Measurements from ENCODE around the gene NENF.

DNA sequence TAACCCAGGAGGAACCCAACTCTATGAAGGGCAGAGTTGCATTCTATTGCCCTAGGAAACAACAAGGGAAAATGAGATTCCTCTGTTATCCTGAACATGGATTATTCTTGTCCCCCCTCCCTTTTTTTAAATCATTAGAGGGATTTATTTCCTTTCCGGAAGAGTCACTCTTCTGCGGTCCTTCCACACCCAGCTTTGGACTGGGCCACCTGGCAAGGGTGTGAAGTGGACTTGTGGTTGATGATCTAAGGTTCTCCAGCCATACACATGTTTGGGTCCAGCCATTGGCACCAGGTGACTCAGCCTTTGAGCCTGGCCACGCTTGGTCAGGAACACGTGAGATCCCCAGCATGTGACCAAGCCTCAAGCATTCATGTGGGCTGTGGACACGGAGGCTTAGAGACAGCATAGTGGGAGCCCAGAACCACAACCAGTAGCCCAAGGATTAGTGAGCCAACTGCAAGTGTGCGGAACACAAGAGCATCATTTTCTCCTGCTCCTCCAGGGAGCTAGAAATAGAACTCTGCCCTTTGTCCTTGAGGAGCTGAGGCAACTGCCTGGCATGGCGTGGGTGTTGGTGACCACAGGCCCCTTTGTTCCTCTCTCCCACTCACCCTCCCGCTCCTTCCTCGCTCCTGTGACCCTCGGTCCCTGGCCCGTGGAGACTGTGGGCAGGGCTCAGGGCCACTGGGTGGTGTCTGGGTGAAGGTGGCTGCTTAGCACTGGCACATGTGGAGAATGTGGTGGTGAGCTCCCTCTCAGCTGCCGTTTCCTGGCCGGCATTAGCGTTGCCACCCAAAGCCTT is 50.1 kb downstream of the NENF start:
- TF ChIP-seq YBX1 (IDR thresholded peaks at IDR 0.05) (no peak), FOXK2 (IDR thresholded peaks at IDR 0.05) (no peak), YY1 (IDR thresholded peaks at IDR 0.05; ENCODE audit: low read depth, low read length) (no peak), WRNIP1 (IDR thresholded peaks at IDR 0.05; ENCODE audit: borderline replicate concordance, low read depth, low read length) (no peak), RUNX3 (IDR thresholded peaks at IDR 0.05; ENCODE audit: low read length) (no peak), NR2C2 (IDR thresholded peaks at IDR 0.05; ENCODE audit: borderline replicate concordance, control insufficient read depth, insufficient read length, low read depth) (no peak), POLR2A (IDR thresholded peaks at IDR 0.05; ENCODE audit: low read depth, low read length) (no peak), JUNB (IDR thresholded peaks at IDR 0.05) (no peak), SMC3 (IDR thresholded peaks at IDR 0.05; ENCODE audit: borderline replicate concordance, low read length) (no peak), EP300 (IDR thresholded peaks at IDR 0.05; ENCODE audit: borderline replicate concordance in 1 of 2, control insufficient read depth in 1 of 2, low read depth in 2 of 2, low read length in 2 of 2) (no peak), CREB1 (IDR thresholded peaks at IDR 0.05; ENCODE audit: low read depth) (no peak)
- TF ChIP-seq, protein P1, sequence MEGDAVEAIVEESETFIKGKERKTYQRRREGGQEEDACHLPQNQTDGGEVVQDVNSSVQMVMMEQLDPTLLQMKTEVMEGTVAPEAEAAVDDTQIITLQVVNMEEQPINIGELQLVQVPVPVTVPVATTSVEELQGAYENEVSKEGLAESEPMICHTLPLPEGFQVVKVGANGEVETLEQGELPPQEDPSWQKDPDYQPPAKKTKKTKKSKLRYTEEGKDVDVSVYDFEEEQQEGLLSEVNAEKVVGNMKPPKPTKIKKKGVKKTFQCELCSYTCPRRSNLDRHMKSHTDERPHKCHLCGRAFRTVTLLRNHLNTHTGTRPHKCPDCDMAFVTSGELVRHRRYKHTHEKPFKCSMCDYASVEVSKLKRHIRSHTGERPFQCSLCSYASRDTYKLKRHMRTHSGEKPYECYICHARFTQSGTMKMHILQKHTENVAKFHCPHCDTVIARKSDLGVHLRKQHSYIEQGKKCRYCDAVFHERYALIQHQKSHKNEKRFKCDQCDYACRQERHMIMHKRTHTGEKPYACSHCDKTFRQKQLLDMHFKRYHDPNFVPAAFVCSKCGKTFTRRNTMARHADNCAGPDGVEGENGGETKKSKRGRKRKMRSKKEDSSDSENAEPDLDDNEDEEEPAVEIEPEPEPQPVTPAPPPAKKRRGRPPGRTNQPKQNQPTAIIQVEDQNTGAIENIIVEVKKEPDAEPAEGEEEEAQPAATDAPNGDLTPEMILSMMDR (IDR thresholded peaks at IDR 0.05 in 2 of 3, conservative IDR thresholded peaks at IDR 0.05 in 1 of 3; ENCODE audit: control insufficient read depth in 2 of 3, extremely low read depth in 1 of 3, insufficient read depth in 1 of 3, low read depth in 3 of 3, low read length in 3 of 3): no peak
- TF ChIP-seq, protein P2, sequence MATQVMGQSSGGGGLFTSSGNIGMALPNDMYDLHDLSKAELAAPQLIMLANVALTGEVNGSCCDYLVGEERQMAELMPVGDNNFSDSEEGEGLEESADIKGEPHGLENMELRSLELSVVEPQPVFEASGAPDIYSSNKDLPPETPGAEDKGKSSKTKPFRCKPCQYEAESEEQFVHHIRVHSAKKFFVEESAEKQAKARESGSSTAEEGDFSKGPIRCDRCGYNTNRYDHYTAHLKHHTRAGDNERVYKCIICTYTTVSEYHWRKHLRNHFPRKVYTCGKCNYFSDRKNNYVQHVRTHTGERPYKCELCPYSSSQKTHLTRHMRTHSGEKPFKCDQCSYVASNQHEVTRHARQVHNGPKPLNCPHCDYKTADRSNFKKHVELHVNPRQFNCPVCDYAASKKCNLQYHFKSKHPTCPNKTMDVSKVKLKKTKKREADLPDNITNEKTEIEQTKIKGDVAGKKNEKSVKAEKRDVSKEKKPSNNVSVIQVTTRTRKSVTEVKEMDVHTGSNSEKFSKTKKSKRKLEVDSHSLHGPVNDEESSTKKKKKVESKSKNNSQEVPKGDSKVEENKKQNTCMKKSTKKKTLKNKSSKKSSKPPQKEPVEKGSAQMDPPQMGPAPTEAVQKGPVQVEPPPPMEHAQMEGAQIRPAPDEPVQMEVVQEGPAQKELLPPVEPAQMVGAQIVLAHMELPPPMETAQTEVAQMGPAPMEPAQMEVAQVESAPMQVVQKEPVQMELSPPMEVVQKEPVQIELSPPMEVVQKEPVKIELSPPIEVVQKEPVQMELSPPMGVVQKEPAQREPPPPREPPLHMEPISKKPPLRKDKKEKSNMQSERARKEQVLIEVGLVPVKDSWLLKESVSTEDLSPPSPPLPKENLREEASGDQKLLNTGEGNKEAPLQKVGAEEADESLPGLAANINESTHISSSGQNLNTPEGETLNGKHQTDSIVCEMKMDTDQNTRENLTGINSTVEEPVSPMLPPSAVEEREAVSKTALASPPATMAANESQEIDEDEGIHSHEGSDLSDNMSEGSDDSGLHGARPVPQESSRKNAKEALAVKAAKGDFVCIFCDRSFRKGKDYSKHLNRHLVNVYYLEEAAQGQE (IDR thresholded peaks at IDR 0.05; ENCODE audit: low read depth, low read length): no peak
- TF ChIP-seq, protein P3, sequence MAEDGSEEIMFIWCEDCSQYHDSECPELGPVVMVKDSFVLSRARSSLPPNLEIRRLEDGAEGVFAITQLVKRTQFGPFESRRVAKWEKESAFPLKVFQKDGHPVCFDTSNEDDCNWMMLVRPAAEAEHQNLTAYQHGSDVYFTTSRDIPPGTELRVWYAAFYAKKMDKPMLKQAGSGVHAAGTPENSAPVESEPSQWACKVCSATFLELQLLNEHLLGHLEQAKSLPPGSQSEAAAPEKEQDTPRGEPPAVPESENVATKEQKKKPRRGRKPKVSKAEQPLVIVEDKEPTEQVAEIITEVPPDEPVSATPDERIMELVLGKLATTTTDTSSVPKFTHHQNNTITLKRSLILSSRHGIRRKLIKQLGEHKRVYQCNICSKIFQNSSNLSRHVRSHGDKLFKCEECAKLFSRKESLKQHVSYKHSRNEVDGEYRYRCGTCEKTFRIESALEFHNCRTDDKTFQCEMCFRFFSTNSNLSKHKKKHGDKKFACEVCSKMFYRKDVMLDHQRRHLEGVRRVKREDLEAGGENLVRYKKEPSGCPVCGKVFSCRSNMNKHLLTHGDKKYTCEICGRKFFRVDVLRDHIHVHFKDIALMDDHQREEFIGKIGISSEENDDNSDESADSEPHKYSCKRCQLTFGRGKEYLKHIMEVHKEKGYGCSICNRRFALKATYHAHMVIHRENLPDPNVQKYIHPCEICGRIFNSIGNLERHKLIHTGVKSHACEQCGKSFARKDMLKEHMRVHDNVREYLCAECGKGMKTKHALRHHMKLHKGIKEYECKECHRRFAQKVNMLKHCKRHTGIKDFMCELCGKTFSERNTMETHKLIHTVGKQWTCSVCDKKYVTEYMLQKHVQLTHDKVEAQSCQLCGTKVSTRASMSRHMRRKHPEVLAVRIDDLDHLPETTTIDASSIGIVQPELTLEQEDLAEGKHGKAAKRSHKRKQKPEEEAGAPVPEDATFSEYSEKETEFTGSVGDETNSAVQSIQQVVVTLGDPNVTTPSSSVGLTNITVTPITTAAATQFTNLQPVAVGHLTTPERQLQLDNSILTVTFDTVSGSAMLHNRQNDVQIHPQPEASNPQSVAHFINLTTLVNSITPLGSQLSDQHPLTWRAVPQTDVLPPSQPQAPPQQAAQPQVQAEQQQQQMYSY (CRISPR knock-in tag; IDR thresholded peaks at IDR 0.05): no peak

Measured in GM12878 (cell line).